Stimulated activated memory B cell treated with anti-CD40 and anti-IgM and Interleukin-4, amounts not matched to agents 10 μg/mL and 1 μg/mL and 100 μg/mL, for 72 hours (primary cell): ENCODE data around the gene OR5H14.
"Not testable (repeated sequence)": the region's sequence is repeated elsewhere in the genome, so short reads cannot be mapped to it uniquely, and the experiment has no call there.

Experiments used
- ATAC-seq: fragments of 150-1000 bp; cut with Tn5 transposase; 2 replicates; pipeline ENCODE4 v1.10.0; 2021
- H3K27ac Mint-ChIP-seq: one replicate; pipeline ENCODE4 v1.8.0; 2022; ENCODE audit warnings: mild to moderate bottlenecking, mixed read lengths
- H3K27me3 Mint-ChIP-seq: one replicate; pipeline ENCODE4 v1.8.0; 2022; ENCODE audit warnings: mixed read lengths
- H3K36me3 Mint-ChIP-seq: one replicate; pipeline ENCODE4 v1.8.0; 2022; ENCODE audit warnings: mixed read lengths
- H3K4me1 Mint-ChIP-seq: one replicate; pipeline ENCODE4 v1.8.0; 2022; ENCODE audit warnings: mixed read lengths
- H3K4me3 Mint-ChIP-seq: one replicate; pipeline ENCODE4 v1.8.0; 2022; ENCODE audit warnings: mild to moderate bottlenecking, moderate library complexity, mixed read lengths
- H3K9me3 Mint-ChIP-seq: one replicate; pipeline ENCODE4 v1.8.0; 2022; ENCODE audit warnings: mixed read lengths

The OR5H14 gene

DNA sequence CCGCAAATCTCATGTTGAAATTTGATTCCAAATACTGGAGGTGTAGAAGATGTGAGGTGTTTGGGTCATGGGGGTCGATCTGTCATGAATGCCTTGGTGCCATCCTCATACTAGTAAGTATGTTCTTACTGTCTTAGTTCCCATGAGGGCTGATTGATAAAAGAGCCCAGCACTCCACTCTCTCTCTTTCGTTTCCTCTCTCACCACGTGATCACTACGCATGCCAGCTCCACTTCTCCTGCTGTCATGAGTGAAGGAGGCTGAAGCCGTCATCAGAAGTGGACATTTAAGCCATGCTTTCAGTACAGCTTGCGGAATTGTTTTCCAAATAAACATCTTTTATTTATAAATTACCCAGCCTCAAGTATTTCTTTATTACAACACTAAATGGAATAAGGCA is 25.3 kb downstream of the OR5H14 start:
- no peak overlapping the region for H3K27ac Mint-ChIP-seq
- no peaks in the 10 kb centered on the region for H3K36me3 Mint-ChIP-seq
- H3K9me3 Mint-ChIP-seq = peaks cover 7% of the 10 kb centered on the region
- no peaks in the 10 kb centered on the region for H3K4me1 Mint-ChIP-seq
- H3K4me3 Mint-ChIP-seq = no peak overlapping the region
- no peaks in the 10 kb centered on the region for H3K27me3 Mint-ChIP-seq
- no peak for ATAC-seq

DNA sequence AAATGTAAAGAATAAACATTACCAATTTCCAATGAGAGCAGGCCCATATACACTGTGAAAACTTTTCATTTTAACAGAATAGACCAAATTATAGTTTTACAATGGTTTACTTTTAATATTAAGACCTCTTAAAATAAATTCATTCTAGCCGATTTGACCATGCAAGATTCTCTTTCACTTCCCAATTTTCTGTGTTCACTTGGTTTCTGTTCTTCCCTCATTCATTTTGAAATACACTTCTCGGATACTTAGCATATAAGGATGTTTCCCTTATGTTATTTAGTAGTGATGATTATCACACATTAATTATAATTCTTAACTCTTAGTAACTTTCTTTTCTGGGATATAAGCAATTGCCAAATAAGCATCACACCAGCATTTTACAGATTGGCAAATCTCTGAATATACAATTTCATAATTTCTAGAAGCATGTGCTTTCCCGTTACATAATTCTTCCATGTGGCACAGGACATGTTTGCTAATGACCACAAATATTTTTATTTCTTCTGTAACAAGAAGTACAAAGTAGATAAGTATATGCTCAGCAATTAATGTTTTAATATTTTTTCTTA is 33.1 kb downstream of the OR5H14 start:
- H3K27ac Mint-ChIP-seq = no peak overlapping the region
- H3K4me1 Mint-ChIP-seq = no peaks in the 10 kb centered on the region
- no peak overlapping the region for H3K4me3 Mint-ChIP-seq
- H3K9me3 Mint-ChIP-seq = peaks cover 5% of the 10 kb centered on the region
- H3K36me3 Mint-ChIP-seq = no peaks in the 10 kb centered on the region
- no peaks in the 10 kb centered on the region for H3K27me3 Mint-ChIP-seq
- ATAC-seq = no peak

GRCh38 chr3:98182196-98182595 is 34.9 kb downstream of the OR5H14 start:
- Mint-ChIP-seq H3K4me3 (no peak overlapping the region), H3K27ac (no peak overlapping the region), H3K9me3 (no peaks in the 10 kb centered on the region), H3K27me3 (no peaks in the 10 kb centered on the region), H3K4me1 (no peaks in the 10 kb centered on the region), H3K36me3 (no peaks in the 10 kb centered on the region)
- ATAC-seq = no peak

DNA sequence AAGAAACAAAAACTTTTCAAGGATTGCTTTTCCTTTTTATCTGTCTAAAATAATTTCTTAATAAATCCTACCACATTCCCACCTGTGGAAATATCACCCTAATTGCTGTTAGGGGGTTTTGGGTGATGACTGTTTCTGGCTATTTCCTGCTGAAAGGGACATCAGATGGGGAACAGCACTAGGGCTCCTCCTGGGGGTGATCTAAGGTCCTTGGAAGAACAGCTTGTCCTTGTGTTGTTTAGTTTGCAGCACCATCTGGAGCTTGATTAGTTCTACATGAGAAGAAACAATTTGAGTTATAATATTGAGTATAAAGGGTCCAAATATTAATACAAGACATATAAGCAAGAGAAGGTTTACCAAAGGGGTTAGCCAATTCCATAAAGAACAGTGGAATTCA is 37.9 kb downstream of the OR5H14 start:
- peaks cover 6% of the 10 kb centered on the region for H3K4me1 Mint-ChIP-seq
- no peak overlapping the region for H3K27ac Mint-ChIP-seq
- H3K27me3 Mint-ChIP-seq = no peaks in the 10 kb centered on the region
- no peak for ATAC-seq
- no peak overlapping the region for H3K4me3 Mint-ChIP-seq
- no peaks in the 10 kb centered on the region for H3K9me3 Mint-ChIP-seq
- H3K36me3 Mint-ChIP-seq = no peaks in the 10 kb centered on the region

- peak; percentile 69 for ATAC-seq
- Mint-ChIP-seq H3K4me1 (peaks cover 6% of the 10 kb centered on the region), H3K9me3 (peaks cover 7% of the 10 kb centered on the region), H3K36me3 (no peaks in the 10 kb centered on the region), H3K27me3 (no peaks in the 10 kb centered on the region), H3K4me3 (no peak overlapping the region), H3K27ac (no peak overlapping the region)
These were observed 41.3 kb downstream of the OR5H14 start for GRCh38 chr3:98188545-98188944.

DNA sequence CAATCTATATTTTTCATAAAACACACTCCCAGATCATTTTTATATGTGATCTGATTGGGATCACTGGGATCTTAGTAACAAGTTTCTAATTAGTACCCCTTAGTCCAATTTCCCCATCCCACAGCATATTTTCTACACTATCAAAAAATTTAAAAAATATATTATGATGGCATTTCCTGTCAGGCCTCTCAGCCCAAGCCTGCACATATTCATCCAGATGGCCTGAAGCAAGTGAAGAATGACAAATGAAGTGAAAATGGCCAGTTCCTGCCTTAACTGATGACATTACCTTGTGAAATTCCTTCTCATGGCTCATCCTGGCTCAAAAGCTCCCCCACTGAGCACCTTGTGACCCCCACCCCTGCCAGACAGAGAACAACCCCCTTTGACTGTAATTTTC is 43.6 kb downstream of the OR5H14 start:
- not testable (repeated sequence) for H3K27ac Mint-ChIP-seq, ATAC-seq, H3K27me3 Mint-ChIP-seq, H3K4me3 Mint-ChIP-seq, H3K36me3 Mint-ChIP-seq, H3K4me1 Mint-ChIP-seq, H3K9me3 Mint-ChIP-seq

GRCh38 chr3:98196293-98196692 is 49.0 kb downstream of the OR5H14 start:
- H3K4me3 Mint-ChIP-seq, H3K4me1 Mint-ChIP-seq, H3K36me3 Mint-ChIP-seq, H3K9me3 Mint-ChIP-seq, H3K27ac Mint-ChIP-seq, H3K27me3 Mint-ChIP-seq, ATAC-seq: not testable (repeated sequence)

DNA sequence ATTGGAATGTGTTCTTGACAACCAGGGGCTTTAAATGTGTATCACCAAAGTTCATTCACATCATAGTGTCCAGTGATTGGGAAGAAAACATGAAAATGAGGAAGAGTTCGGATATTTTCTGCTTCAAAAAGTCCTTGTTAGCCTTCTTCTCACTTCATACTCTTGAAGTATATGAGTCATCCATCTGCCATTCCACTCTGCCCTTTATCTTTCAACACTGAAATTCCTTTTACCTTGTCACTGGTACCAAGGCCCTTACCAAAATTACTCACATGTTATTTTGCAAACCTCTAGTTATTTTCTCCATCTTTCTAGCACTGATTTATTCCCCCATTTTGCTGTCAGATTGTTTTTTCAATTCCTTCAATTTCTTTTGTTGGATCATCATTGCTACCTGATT is 51.7 kb downstream of the OR5H14 start:
- Mint-ChIP-seq H3K27ac (no peak overlapping the region), H3K4me3 (no peak overlapping the region), H3K27me3 (no peaks in the 10 kb centered on the region), H3K4me1 (no peaks in the 10 kb centered on the region), H3K9me3 (no peaks in the 10 kb centered on the region), H3K36me3 (no peaks in the 10 kb centered on the region)
- no peak for ATAC-seq
